Activated T-cell treated with anti-CD3 and anti-CD28 coated beads, Interleukin-2, amount 50 U/mL, for 48 hours (primary cell): ENCODE measurements around the gene YWHAB.

Experiments
- DNase-seq, 2 experiments: peaks; one replicate each; pipeline ENCODE4 v3.0.0-alpha.2; 2020

Gene YWHAB

GRCh38 chr20:44916586-44916985 lies 31.1 kb downstream of the YWHAB start:
- peak in 1 of 2 experiments; percentile 3 for DNase-seq

GRCh38 chr20:44917399-44917798 lies 31.9 kb downstream of the YWHAB start:
- no peak for DNase-seq

- peak in 1 of 2 experiments; percentile 1 for DNase-seq
Observed at GRCh38 chr20:44918342-44918741, 32.8 kb downstream of the YWHAB start.

GRCh38 chr20:44918761-44919160 lies 33.3 kb downstream of the YWHAB start:
- no peak for DNase-seq

- DNase-seq, result peak in 1 of 2 experiments; percentile 14
Observed at GRCh38 chr20:44921447-44921846, 35.9 kb downstream of the YWHAB start.

GRCh38 chr20:44924541-44924940 lies 39.0 kb downstream of the YWHAB start:
- no peak for DNase-seq

GRCh38 chr20:44928595-44928994 lies 43.1 kb downstream of the YWHAB start:
- DNase-seq, result no peak

- no peak for DNase-seq
Observed at GRCh38 chr20:44930517-44931168, 45.1 kb downstream of the YWHAB start.

- no peak for DNase-seq
Observed at GRCh38 chr20:44931911-44932310, 46.4 kb downstream of the YWHAB start.

- no peak for DNase-seq
Observed at GRCh38 chr20:44932916-44933315, 47.4 kb downstream of the YWHAB start.

- DNase-seq, result no peak
Observed at GRCh38 chr20:44936510-44936909, 51.0 kb downstream of the YWHAB start.

- no peak for DNase-seq
Observed at GRCh38 chr20:44938637-44939036, 53.1 kb downstream of the YWHAB start.

GRCh38 chr20:44941120-44941691 lies 55.7 kb downstream of the YWHAB start:
- no peak for DNase-seq

GRCh38 chr20:44942264-44942973 lies 56.9 kb downstream of the YWHAB start:
- DNase-seq, result no peak

- DNase-seq, result no peak
Observed at GRCh38 chr20:44943828-44944227, 58.3 kb downstream of the YWHAB start.

- no peak for DNase-seq
Observed at GRCh38 chr20:44945261-44945660, 59.8 kb downstream of the YWHAB start.

- DNase-seq, result no peak
Observed at GRCh38 chr20:44946271-44946852, 60.9 kb downstream of the YWHAB start.

GRCh38 chr20:44948107-44948506 lies 62.6 kb downstream of the YWHAB start:
- DNase-seq, result no peak

- no peak for DNase-seq
Observed at GRCh38 chr20:44948513-44948912, 63.0 kb downstream of the YWHAB start.

- DNase-seq, result no peak
Observed at GRCh38 chr20:44950368-44950767, 64.9 kb downstream of the YWHAB start.

GRCh38 chr20:44952731-44953130 lies 67.2 kb downstream of the YWHAB start:
- DNase-seq, result no peak

GRCh38 chr20:44954211-44954610 lies 68.7 kb downstream of the YWHAB start:
- DNase-seq, result no peak

GRCh38 chr20:44955270-44955669 lies 69.8 kb downstream of the YWHAB start:
- DNase-seq, result no peak

- DNase-seq, result no peak
Observed at GRCh38 chr20:44956410-44956809, 70.9 kb downstream of the YWHAB start.
